ENCODE results near the gene MAEL.

- TF ChIP-seq, protein P1, sequence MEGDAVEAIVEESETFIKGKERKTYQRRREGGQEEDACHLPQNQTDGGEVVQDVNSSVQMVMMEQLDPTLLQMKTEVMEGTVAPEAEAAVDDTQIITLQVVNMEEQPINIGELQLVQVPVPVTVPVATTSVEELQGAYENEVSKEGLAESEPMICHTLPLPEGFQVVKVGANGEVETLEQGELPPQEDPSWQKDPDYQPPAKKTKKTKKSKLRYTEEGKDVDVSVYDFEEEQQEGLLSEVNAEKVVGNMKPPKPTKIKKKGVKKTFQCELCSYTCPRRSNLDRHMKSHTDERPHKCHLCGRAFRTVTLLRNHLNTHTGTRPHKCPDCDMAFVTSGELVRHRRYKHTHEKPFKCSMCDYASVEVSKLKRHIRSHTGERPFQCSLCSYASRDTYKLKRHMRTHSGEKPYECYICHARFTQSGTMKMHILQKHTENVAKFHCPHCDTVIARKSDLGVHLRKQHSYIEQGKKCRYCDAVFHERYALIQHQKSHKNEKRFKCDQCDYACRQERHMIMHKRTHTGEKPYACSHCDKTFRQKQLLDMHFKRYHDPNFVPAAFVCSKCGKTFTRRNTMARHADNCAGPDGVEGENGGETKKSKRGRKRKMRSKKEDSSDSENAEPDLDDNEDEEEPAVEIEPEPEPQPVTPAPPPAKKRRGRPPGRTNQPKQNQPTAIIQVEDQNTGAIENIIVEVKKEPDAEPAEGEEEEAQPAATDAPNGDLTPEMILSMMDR (IDR thresholded peaks at IDR 0.05): no peak
- no peak for TF ChIP-seq ZFX (IDR thresholded peaks at IDR 0.05; ENCODE audit: borderline replicate concordance)
These were observed 19.9 kb upstream of the MAEL start for GRCh38 chr1:166969074-166969677.
